Endothelial cell of umbilical vein (primary cell): ENCODE data around the gene CFAP210. TPM values are rescaled to one million over a fixed set of nuclear protein-coding genes. Genes with fewer than 3 reads are reported as not detected.

Experiments used
- polyA plus RNA-seq, 4 experiments: library from polyadenylated mRNA; depleted of rRNA in 3 of 4; stranded (reverse) in 3 of 4; unstranded in 1 of 4; fragments of >200 nt; gene quantifications; 2 replicates each; pipeline versions ENCODE4 v1.2.1 to v1.2.3, GENCODE V29; 2011 to 2012; ENCODE audit warnings: missing spikeins in 1 of 4
- small RNA-seq: library from RNA; depleted of rRNA; stranded (forward); fragments of <200 nt; gene quantifications from one replicate; pipeline ENCODE3, GENCODE V24; 2012; ENCODE audit warnings: low replicate concordance, low read depth; ENCODE audit not compliant: insufficient read depth, insufficient read length
- total RNA-seq: library from RNA; stranded (reverse); gene quantifications from 2 replicates; pipeline ENCODE4 v1.2.3, GENCODE V29; 2021

Gene CFAP210
- total and polyA plus RNA-seq, 2 donors (not counting 3 experiments of a cell fraction or from before 2014, with no cell fraction given) = not detected

Small RNA genes within 50 kb of the gene (small RNA-seq; reads per million reads assigned to genes)
- not detected for gene RF00432

Other genes starting within 250 kb of the CFAP210 start
- gene BBS5, start 214.9 kb downstream of the CFAP210 start, total RNA-seq = 4.1 and 5.6 TPM in 2 replicates
- 2.4 and 2.9 TPM in 2 replicates for gene BBS5, start 214.9 kb downstream of the CFAP210 start, polyA plus RNA-seq
- 0.21 and 0.73 TPM in 2 replicates for gene KLHL41, start 184.7 kb downstream of the CFAP210 start, total RNA-seq
- 0.05 and 0.08 TPM in 2 replicates for gene KLHL41, start 184.7 kb downstream of the CFAP210 start, polyA plus RNA-seq
- gene FASTKD1, start 120.5 kb downstream of the CFAP210 start, total RNA-seq = 32.2 and 33.4 TPM in 2 replicates
- gene FASTKD1, start 120.5 kb downstream of the CFAP210 start, polyA plus RNA-seq = 6.3 and 8.9 TPM in 2 replicates
- 36.7 and 44.9 TPM in 2 replicates for gene PPIG, start 110.1 kb downstream of the CFAP210 start, total RNA-seq
- gene PPIG, start 110.1 kb downstream of the CFAP210 start, polyA plus RNA-seq = 7.4 and 13.4 TPM in 2 replicates
- 2.7 TPM in 2 replicates for gene PHOSPHO2, start 64 bp upstream of the CFAP210 start, total RNA-seq
- 0.45 and 0.69 TPM in 2 replicates for gene PHOSPHO2, start 64 bp upstream of the CFAP210 start, polyA plus RNA-seq
- gene KLHL23, start 39.4 kb upstream of the CFAP210 start, total RNA-seq = 11.2 and 13.4 TPM in 2 replicates
- gene KLHL23, start 39.4 kb upstream of the CFAP210 start, polyA plus RNA-seq = 4.0 and 4.4 TPM in 2 replicates
- 124 and 125 TPM in 2 replicates for gene SSB, start 104.5 kb upstream of the CFAP210 start, total RNA-seq
- gene SSB, start 104.5 kb upstream of the CFAP210 start, polyA plus RNA-seq = 18.5 and 36.1 TPM in 2 replicates
- gene METTL5, start 130.5 kb upstream of the CFAP210 start, total RNA-seq = 50.4 and 52.0 TPM in 2 replicates
- 18.4 and 27.0 TPM in 2 replicates for gene METTL5, start 130.5 kb upstream of the CFAP210 start, polyA plus RNA-seq
- gene UBR3, start 133.0 kb upstream of the CFAP210 start, total RNA-seq = 27.5 and 27.7 TPM in 2 replicates
- 3.8 and 5.3 TPM in 2 replicates for gene UBR3, start 133.0 kb upstream of the CFAP210 start, polyA plus RNA-seq